Subcutaneous adipose tissue (tissue), 4 donors: ENCODE data around the gene APOL1. TPM values are rescaled to one million over a fixed set of nuclear protein-coding genes. Genes with fewer than 3 reads are reported as not detected.

Experiments
- total RNA-seq, 4 donors: library from RNA; depleted of rRNA; stranded (reverse); fragments of >200 nt; gene quantifications; one replicate each; pipeline ENCODE4 v1.1.0, GENCODE V29; 2016
- TF ChIP-seq, protein P1 (sequence below): fragments of 450-650 bp; IDR thresholded peaks from one replicate; pipeline ENCODE4 v1.5.1; 2016; ENCODE audit warnings: low read depth, mild to moderate bottlenecking, control low read depth, antibody characterized with exemption, moderate library complexity

The APOL1 gene
- total RNA-seq, 4 donors from 2014 or later, result 7.5 to 53.5 (median 18.9) TPM

DNA sequence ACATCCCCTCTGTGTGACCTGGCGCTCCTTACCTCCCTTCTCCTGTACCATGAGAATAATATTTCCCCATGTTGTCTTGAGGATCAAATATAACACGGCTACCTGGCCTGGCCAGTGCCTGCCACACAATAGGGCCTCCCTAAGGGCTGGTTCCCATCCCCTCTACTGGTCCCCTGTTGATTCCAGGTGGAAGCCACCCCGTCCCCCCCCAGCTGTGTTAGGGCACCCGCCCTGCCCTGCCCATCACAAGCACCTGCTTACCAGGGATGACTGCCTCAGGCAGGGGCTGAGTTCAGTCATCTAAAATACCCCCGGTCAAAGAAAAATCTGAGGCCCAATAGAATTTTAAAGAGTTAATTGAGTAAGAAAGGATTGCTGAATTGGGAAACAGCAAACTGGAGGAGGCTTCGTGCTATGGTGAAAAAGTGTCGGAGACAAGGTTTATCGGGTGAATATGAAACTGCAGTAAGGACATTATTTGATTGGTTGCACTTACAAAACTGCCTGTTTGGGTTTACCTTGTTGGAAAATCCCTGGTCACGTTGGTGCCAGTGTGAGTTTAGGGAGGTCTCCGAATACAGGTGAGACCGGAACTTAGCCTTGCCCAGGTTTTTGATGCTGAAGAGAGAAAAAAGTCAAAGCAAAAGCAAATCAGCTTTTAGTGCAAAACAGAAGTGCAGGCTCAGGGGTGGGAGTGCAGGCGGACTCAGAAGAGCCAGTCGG, 5.2 kb downstream of the APOL1 start:
- TF ChIP-seq, protein P1, sequence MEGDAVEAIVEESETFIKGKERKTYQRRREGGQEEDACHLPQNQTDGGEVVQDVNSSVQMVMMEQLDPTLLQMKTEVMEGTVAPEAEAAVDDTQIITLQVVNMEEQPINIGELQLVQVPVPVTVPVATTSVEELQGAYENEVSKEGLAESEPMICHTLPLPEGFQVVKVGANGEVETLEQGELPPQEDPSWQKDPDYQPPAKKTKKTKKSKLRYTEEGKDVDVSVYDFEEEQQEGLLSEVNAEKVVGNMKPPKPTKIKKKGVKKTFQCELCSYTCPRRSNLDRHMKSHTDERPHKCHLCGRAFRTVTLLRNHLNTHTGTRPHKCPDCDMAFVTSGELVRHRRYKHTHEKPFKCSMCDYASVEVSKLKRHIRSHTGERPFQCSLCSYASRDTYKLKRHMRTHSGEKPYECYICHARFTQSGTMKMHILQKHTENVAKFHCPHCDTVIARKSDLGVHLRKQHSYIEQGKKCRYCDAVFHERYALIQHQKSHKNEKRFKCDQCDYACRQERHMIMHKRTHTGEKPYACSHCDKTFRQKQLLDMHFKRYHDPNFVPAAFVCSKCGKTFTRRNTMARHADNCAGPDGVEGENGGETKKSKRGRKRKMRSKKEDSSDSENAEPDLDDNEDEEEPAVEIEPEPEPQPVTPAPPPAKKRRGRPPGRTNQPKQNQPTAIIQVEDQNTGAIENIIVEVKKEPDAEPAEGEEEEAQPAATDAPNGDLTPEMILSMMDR, result no peak

DNA sequence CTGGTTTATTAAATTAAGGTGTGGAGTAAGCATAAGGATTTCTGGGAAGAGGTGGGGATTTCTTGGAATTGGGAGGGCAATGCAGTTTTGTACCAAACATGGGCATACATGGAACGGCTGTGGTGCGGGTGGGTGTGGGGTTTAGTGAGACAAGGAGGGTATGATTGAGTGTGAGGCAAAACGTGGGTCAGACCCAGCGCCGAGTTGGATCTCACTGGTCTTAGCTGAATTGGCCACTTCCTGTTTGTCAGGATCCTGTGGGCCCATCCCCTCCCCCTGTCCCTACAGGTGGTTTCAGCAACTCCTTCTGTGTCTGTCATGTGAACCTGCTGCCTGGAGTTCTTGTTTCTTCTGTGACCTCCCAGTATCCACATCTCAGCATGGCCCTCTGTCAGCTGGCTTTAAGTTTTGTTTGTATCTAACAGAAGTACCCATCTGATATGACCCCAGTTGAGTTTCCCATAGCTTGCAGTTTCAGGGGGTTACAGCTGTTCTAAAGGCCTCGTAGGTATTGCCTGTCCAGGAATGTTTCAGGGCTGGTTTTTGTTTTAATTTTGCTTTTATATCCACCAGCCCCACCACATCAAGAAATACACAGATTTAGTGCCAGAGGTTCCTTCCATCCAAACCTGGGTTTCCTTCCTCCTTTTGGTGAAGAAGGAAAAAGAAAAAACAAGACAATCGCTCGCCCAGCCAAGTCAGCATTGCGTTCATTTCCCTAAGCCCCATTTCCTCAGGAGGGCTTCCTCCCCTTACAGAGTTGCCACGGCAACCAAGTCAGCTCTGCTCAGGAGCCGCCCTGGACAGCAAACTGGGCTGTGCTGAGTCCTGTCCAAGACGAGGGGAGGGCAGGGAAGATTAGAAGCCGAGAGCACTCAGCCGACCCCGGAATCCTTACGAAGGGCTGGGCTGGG, 6.0 kb downstream of the APOL1 start:
- TF ChIP-seq, protein P1, result no peak

DNA sequence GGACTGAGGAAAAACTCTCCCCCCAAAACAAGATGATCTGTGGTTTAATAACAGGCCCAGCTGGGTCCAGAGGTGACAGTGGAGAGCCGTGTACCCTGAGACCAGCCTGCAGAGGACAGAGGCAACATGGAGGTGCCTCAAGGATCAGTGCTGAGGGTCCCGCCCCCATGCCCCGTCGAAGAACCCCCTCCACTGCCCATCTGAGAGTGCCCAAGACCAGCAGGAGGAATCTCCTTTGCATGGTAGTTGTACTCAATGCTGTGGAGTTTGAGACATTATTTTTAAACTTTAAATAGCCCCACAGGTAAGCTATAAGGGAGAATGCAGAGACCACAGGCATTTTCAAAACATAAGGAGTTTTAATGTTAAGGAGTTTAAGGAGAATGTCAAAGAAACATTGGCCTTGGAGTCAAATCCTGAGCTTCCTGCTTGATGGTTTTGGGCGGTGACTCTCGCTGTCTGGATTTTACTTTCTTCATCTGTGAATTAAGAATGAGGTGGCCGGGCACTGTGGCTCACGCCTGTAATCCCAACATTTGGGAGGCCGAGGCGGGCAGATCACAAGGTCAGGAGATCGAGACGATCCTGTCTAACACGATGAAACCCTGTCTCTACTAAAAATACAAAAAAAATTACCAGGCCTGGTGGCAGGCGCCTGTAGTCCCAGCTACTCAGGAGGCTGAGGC, 6.8 kb downstream of the APOL1 start:
- TF ChIP-seq, protein P1, result no peak

DNA sequence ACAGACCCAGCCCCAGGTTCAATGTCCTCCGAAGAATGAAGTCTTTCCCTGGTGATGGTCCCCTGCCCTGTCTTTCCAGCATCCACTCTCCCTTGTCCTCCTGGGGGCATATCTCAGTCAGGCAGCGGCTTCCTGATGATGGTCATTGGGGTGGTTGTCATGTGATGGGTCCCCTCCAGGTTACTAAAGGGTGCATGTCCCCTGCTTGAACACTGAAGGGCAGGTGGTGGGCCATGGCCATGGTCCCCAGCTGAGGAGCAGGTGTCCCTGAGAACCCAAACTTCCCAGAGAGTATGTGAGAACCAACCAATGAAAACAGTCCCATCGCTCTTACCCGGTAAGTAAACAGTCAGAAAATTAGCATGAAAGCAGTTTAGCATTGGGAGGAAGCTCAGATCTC, 14.1 kb downstream of the APOL1 start:
- TF ChIP-seq, protein P1, result no peak

DNA sequence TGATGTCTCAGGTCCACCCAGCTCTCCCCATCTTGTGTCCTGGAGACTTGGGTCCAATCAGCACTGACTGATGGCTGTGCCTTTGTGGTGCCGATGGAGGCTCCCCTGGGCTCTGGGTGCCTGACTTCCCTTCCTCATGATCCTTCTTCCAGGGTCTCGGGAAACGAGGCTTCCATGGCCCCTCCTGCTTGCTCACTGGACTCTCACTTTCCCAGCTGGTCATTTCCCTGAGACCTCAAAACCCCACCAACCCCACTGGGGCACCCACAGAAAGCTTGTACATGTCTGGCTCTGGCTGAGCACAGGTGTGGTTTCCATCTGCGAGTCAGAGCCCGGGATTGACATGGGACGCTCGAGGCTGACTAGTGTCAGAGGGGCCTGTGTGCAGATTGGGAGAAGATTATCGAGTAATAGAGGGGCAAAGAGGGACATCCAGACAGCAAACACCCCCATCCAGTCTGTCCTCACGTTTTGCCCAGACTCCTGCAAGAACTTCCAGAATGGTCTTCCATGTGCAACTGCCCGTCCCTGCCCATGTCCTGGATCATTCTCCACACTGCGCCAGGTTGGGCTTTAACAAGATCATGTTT, 15.1 kb downstream of the APOL1 start:
- TF ChIP-seq, protein P1, result no peak

DNA sequence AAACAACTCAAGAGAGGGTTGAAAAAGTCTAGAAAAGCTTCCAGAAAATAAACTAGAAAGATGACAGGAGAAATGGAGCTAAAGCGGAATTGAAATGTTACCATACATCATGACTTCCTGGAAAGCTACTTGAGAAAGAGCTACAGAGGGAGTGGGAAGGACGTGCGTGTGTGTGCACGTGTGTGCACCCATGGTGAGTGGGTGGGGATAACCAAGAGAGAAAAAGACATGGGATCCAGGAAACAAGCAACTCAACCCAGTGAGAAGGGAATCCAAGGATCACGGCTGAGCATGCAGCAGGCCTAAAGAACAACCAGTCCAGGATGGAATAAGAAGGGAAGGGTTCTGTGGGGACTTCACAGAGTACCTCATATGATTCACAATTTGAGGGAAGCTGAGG, 21.6 kb downstream of the APOL1 start:
- TF ChIP-seq, protein P1, result no peak
